Retinal pigment epithelial cell (primary cell): ENCODE data around the gene HOOK1.

Experiments used
- DNase-seq: peaks from one replicate; pipeline ENCODE4 v3.0.0-alpha.2; 2010; ENCODE audit warnings: low read depth
- H3K4me3 ChIP-seq: 2 replicates; pipeline ENCODE4 v1.5.1; 2011; ENCODE audit warnings: mild to moderate bottlenecking, low read length, control low read depth, moderate library complexity
- CTCF ChIP-seq: conservative IDR thresholded peaks from 2 replicates; pipeline ENCODE4 v1.5.1; 2011; ENCODE audit warnings: low read depth, low read length, control low read depth, inconsistent platforms

HOOK1 gene

GRCh38 chr1:59871746-59872145 lies 57.0 kb downstream of the HOOK1 start:
- DNase-seq: no peak
- H3K4me3 ChIP-seq: no peak overlapping the region
- TF ChIP-seq CTCF: no peak

GRCh38 chr1:59877108-59877682 lies 62.4 kb downstream of the HOOK1 start:
- no peak overlapping the region for H3K4me3 ChIP-seq
- DNase-seq: no peak
- no peak for TF ChIP-seq CTCF

- DNase-seq: no peak
- no peak for TF ChIP-seq CTCF
- H3K4me3 ChIP-seq: no peak overlapping the region
Observed at GRCh38 chr1:59878370-59878769, 63.6 kb downstream of the HOOK1 start.

- DNase-seq: peak; percentile 34
- no peak overlapping the region for H3K4me3 ChIP-seq
- peak; percentile 62 for TF ChIP-seq CTCF
Observed at GRCh38 chr1:59879574-59879973, 64.8 kb downstream of the HOOK1 start.

GRCh38 chr1:59879996-59880505 lies 65.3 kb downstream of the HOOK1 start:
- no peak for TF ChIP-seq CTCF
- no peak for DNase-seq
- H3K4me3 ChIP-seq: no peak overlapping the region

GRCh38 chr1:59880735-59881134 lies 66.0 kb downstream of the HOOK1 start:
- H3K4me3 ChIP-seq: no peak overlapping the region
- no peak for DNase-seq
- TF ChIP-seq CTCF: no peak

GRCh38 chr1:59885160-59885832 lies 70.5 kb downstream of the HOOK1 start:
- no peak overlapping the region for H3K4me3 ChIP-seq
- no peak for TF ChIP-seq CTCF
- no peak for DNase-seq
